HuH-7 (cell line): ENCODE data around the gene IFI30.

Experiments used
- DNase-seq: peaks from one replicate; pipeline ENCODE4 v3.0.0; 2011; ENCODE audit warnings: low spot score

Gene IFI30

GRCh38 chr19:18225702-18226468 is 52.3 kb downstream of the IFI30 start, which contains the start of gene PDE4C:
PDE4C (minus strand) TSS chr19:18226438; CDS start chr19:18226415, 23 bp downstream.
- DNase-seq = peak; percentile 59

- DNase-seq = no peak
Observed at GRCh38 chr19:18226956-18227780, 53.6 kb downstream of the IFI30 start.
